ENCODE results near the gene USF1. TPM values are rescaled to one million over a fixed set of nuclear protein-coding genes. Genes with fewer than 3 reads are reported as not detected.
A peak's percentile ranks its signal among the peaks of the same experiment; 100 is the strongest.

USF1 gene
- total and polyA plus RNA-seq, 9 of the 15 experiments (the other 6 are each of a cell fraction or from before 2014, with no cell fraction given) = 7.4 to 60.2 (median 54.2) TPM

DNA sequence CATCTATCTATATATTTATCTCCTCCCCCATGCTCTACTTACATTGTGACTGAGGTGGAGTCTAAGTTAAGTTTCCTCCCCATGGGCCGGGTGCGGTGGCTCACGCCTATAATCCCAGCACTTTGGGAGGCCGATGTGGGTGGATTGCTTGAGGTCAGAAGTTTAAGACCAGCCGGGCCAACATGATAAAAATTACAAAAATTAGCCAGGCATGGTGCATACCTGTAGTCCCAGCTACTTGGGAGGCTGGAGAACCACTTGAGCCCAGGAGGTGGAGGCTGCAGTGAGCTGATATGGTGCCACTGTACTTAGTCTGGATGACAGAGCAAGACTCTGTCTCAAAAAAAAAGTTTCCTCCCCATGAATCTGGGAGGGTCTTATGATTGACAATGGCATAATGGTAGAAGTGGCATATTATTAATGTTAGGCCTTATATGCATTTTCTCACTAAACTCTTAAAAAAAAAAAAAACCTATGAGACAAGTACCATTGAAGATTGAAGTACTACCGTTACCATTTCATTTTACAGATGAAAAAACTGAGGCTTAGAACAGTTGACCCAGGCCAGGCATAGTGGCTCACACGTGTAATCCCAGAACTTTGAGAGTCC lies 36.1 kb downstream of the USF1 start (continued):
- no peak for TF ChIP-seq ATF1 (CRISPR knock-in tag; IDR thresholded peaks at IDR 0.05)
- TF ChIP-seq ATF1 (tag; IDR thresholded peaks at IDR 0.05) = peak; percentile 52; the same call in 1 of the 2 replicates
- TF ChIP-seq SOX6 (IDR thresholded peaks at IDR 0.05) = peak; percentile 67
- TF ChIP-seq MTA2 (IDR thresholded peaks at IDR 0.05; ENCODE audit: low read depth) = peak; percentile 78
- 0 out of 4 replicates have a peak, but pooled peaks of 1 of the 2 experiments have one; percentile 40 for TF ChIP-seq ARNT (IDR thresholded peaks at IDR 0.05)
- TF ChIP-seq, protein P1, sequence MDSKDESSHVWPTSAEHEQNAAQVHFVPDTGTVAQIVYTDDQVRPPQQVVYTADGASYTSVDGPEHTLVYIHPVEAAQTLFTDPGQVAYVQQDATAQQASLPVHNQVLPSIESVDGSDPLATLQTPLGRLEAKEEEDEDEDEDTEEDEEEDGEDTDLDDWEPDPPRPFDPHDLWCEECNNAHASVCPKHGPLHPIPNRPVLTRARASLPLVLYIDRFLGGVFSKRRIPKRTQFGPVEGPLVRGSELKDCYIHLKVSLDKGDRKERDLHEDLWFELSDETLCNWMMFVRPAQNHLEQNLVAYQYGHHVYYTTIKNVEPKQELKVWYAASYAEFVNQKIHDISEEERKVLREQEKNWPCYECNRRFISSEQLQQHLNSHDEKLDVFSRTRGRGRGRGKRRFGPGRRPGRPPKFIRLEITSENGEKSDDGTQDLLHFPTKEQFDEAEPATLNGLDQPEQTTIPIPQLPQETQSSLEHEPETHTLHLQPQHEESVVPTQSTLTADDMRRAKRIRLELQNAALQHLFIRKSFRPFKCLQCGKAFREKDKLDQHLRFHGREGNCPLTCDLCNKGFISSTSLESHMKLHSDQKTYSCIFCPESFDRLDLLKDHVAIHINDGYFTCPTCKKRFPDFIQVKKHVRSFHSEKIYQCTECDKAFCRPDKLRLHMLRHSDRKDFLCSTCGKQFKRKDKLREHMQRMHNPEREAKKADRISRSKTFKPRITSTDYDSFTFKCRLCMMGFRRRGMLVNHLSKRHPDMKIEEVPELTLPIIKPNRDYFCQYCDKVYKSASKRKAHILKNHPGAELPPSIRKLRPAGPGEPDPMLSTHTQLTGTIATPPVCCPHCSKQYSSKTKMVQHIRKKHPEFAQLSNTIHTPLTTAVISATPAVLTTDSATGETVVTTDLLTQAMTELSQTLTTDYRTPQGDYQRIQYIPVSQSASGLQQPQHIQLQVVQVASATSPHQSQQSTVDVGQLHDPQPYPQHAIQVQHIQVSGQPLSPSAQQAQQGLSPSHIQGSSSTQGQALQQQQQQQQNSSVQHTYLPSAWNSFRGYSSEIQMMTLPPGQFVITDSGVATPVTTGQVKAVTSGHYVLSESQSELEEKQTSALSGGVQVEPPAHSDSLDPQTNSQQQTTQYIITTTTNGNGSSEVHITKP (IDR thresholded peaks at IDR 0.05; ENCODE audit: partially characterized antibody) = peak; percentile 79
- no peak for TF ChIP-seq ELF2 (CRISPR knock-in tag; IDR thresholded peaks at IDR 0.05)
- TF ChIP-seq ZZZ3 (IDR thresholded peaks at IDR 0.05) = no peak
- peak; percentile 89 for TF ChIP-seq TCF3 (CRISPR knock-in tag; IDR thresholded peaks at IDR 0.05)
